B cell (primary cell): ENCODE data around the gene WDR27.

Source experiments
- EZH2 ChIP-seq: IDR thresholded peaks from 2 replicates; pipeline ENCODE4 v1.6.1; 2012; ENCODE audit warnings: borderline replicate concordance, low read depth, mild to moderate bottlenecking, moderate library complexity, low read length; ENCODE audit not compliant: insufficient read depth, poor library complexity, severe bottlenecking
- TF ChIP-seq, protein P1 (sequence below): fragments of 200-600 bp; IDR thresholded peaks from one replicate; pipeline ENCODE4 v1.8.0; 2022; ENCODE audit warnings: antibody characterized with exemption, mild to moderate bottlenecking

DNA sequence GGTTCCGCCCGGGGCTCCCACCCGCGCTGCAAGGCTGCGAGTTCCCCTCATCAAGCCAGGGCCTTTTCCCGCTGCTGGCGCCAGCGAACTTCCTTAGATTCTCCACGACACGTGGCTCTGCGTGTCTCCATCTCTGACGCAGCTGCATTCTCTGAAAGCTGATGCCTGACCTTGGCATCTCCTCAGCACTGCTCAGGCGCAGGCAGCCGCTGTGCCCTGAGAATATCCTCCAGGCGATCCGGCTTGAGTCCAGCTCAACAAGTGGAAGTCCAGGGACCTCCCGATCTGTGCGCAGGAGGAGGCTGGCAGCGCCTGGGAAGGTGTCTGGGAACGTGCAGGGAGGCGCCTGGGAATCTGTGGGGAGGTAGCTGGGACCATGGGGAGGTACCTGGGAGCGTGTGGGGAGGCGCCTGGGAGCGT lies 277.0 kb downstream of the WDR27 start:
- TF ChIP-seq, protein P1, sequence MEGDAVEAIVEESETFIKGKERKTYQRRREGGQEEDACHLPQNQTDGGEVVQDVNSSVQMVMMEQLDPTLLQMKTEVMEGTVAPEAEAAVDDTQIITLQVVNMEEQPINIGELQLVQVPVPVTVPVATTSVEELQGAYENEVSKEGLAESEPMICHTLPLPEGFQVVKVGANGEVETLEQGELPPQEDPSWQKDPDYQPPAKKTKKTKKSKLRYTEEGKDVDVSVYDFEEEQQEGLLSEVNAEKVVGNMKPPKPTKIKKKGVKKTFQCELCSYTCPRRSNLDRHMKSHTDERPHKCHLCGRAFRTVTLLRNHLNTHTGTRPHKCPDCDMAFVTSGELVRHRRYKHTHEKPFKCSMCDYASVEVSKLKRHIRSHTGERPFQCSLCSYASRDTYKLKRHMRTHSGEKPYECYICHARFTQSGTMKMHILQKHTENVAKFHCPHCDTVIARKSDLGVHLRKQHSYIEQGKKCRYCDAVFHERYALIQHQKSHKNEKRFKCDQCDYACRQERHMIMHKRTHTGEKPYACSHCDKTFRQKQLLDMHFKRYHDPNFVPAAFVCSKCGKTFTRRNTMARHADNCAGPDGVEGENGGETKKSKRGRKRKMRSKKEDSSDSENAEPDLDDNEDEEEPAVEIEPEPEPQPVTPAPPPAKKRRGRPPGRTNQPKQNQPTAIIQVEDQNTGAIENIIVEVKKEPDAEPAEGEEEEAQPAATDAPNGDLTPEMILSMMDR = no peak
- TF ChIP-seq EZH2 = no peak
